Measurements from ENCODE around the gene KRTAP12-3. TPM values are rescaled to one million over a fixed set of nuclear protein-coding genes. Genes with fewer than 3 reads are reported as not detected.

The KRTAP12-3 gene
- total and polyA plus RNA-seq, 4 donors, result not detected

DNA sequence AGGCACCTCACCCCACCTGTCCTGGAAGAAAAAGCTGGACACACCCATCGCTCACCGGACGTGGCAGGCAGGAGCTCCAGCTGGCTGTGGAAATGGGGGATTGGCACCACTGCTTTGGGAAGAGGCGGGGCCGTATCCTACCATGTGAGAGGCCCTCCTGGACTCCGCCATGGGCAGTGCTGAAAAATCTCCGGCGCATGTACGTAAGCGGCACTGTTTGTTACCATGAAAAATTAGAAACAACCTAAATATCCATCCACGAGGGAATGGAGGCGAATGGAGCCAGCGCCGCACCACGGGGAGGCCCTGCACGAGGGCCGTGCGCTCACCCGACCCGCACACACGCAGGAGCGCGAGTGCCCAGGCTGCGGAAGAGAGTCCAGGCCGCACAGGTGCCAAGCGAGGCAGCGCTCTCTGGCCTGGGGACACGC is 42.8 kb upstream of the KRTAP12-3 start:
- ATAC-seq (ENCODE audit: low FRiP score) (no peak), DNase-seq (no peak)
- Histone ChIP-seq H3K4me3 (ENCODE audit: low read length in 2 of 2) (no peak overlapping the region), H3K9me3 (ENCODE audit: control insufficient read depth, low read length) (peaks cover 3% of the 10 kb centered on the region), H3K4me1 (ENCODE audit: control insufficient read depth in 1 of 2, insufficient read depth in 2 of 2, low read length in 2 of 2) (no peaks in the 10 kb centered on the region), H3K27me3 (ENCODE audit: control insufficient read depth in 1 of 2, insufficient read depth in 2 of 2, low read length in 1 of 2) (no peaks in the 10 kb centered on the region), H3K36me3 (ENCODE audit: control insufficient read depth in 1 of 2, insufficient read depth in 2 of 2, low read length in 1 of 2) (no peaks in the 10 kb centered on the region), H3K27ac (ENCODE audit: low read depth in 1 of 2, low read length in 2 of 2) (no peak overlapping the region)
- intact Hi-C loops (cut with DNase I), result no loop called here
- WGBS, 2 donors, result 93% methylated on average over 28 of the region's 28 CpGs

DNA sequence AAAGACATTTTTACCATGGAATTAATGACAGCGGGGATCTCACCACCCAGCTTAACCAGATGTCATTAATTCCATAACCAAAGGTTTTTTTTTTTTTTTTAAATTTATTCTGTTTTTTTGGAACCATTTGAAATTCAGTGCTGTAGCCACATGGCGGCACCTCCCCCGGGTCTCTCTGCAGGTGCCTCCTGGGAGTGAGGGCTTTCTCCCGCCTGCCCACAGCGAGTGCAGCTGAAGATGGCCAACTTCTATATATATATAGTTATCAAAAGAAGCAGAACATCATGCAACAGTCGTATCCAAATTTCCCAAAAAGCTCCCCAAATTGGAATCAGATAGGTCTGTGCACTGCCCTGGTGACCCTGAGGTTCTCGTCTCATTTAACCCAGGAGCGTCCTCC is 42.3 kb upstream of the KRTAP12-3 start:
- Histone ChIP-seq H3K36me3 (ENCODE audit: control insufficient read depth in 1 of 2, insufficient read depth in 2 of 2, low read length in 1 of 2) (no peaks in the 10 kb centered on the region), H3K4me1 (ENCODE audit: control insufficient read depth in 1 of 2, insufficient read depth in 2 of 2, low read length in 2 of 2) (no peaks in the 10 kb centered on the region), H3K4me3 (ENCODE audit: low read length in 2 of 2) (no peak overlapping the region), H3K27ac (ENCODE audit: low read depth in 1 of 2, low read length in 2 of 2) (no peak overlapping the region), H3K27me3 (ENCODE audit: control insufficient read depth in 1 of 2, insufficient read depth in 2 of 2, low read length in 1 of 2) (no peaks in the 10 kb centered on the region), H3K9me3 (ENCODE audit: control insufficient read depth, low read length) (peaks cover 1% of the 10 kb centered on the region)
- ATAC-seq (ENCODE audit: low FRiP score), result no peak
- DNase-seq, result no peak
- intact Hi-C loops (cut with DNase I), result no loop called here
- 86 to 88% methylated on average over 8 of the region's 8 CpGs for WGBS, 2 donors

DNA sequence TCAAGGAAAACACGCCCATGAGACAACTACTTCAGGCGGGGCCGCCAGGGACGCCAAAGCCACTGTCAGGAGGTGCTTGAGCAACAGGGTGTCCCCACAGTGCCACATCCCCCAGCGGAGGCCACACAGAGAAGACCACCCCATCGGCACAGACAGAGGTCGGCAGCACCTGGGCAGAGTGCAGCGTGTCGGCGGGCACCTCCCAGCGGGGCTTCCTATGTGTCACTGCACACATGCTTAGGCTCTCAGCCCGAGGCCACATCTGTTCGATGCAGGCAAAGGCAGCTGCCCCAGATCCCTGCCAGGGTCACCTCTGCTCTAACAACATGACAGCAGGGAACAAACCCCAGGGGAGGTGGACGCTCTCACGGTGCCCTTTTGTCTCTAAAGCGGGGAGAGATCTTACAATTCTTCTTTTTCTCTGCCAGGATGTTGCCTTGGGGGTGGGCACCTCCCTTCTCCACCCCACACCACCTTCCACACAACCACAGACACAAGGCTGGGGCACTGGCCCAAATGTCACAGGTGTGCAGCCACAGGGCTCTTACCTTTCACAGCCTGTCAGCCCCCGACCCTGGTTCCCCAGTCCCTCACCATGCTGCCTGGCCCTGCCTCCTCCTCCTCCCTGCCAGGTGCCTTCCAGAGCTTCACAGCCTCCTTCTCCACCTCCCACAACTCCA is 41.7 kb upstream of the KRTAP12-3 start:
- no peak overlapping the region for H3K27ac ChIP-seq (ENCODE audit: low read depth in 1 of 2, low read length in 2 of 2)
- H3K4me1 ChIP-seq (ENCODE audit: control insufficient read depth in 1 of 2, insufficient read depth in 2 of 2, low read length in 2 of 2), result no peaks in the 10 kb centered on the region
- H3K27me3 ChIP-seq (ENCODE audit: control insufficient read depth in 1 of 2, insufficient read depth in 2 of 2, low read length in 1 of 2), result no peaks in the 10 kb centered on the region
- no peaks in the 10 kb centered on the region for H3K36me3 ChIP-seq (ENCODE audit: control insufficient read depth in 1 of 2, insufficient read depth in 2 of 2, low read length in 1 of 2)
- H3K9me3 ChIP-seq (ENCODE audit: control insufficient read depth, low read length), result no peaks in the 10 kb centered on the region
- DNase-seq, result peak in 1 of 2 donors; percentile 38
- 82 to 83% methylated on average over 17 of the region's 17 CpGs for WGBS, 2 donors
- no peak overlapping the region for H3K4me3 ChIP-seq (ENCODE audit: low read length in 2 of 2)
- ATAC-seq (ENCODE audit: low FRiP score), result no peak
- intact Hi-C loops (cut with DNase I), result no loop called here

DNA sequence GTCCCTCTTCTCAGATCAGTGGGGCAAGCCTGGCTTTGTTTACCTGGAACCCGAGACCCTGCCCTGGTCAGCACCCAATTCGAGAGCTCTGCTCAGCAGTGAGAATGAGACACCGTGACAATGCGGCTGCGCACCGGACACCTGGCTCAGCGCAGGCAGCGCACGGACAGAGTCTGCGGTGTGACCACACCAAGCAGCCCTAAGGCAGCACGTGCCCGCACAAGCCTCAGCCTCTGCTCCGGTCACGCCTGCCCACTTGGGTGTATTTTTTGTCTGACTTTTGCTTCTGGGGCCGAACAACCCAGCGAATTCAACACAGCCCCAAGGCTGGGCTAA is 41.2 kb upstream of the KRTAP12-3 start:
- 84 to 85% methylated on average over 16 of the region's 16 CpGs for WGBS, 2 donors
- no peak for DNase-seq
- H3K4me1 ChIP-seq (ENCODE audit: control insufficient read depth in 1 of 2, insufficient read depth in 2 of 2, low read length in 2 of 2), result no peaks in the 10 kb centered on the region
- intact Hi-C loops (cut with DNase I), result no loop called here
- H3K4me3 ChIP-seq (ENCODE audit: low read length in 2 of 2), result no peak overlapping the region
- H3K27me3 ChIP-seq (ENCODE audit: control insufficient read depth in 1 of 2, insufficient read depth in 2 of 2, low read length in 1 of 2), result no peaks in the 10 kb centered on the region
- H3K9me3 ChIP-seq (ENCODE audit: control insufficient read depth, low read length), result no peaks in the 10 kb centered on the region
- H3K27ac ChIP-seq (ENCODE audit: low read depth in 1 of 2, low read length in 2 of 2), result no peak overlapping the region
- no peak for ATAC-seq (ENCODE audit: low FRiP score)
- no peaks in the 10 kb centered on the region for H3K36me3 ChIP-seq (ENCODE audit: control insufficient read depth in 1 of 2, insufficient read depth in 2 of 2, low read length in 1 of 2)

DNA sequence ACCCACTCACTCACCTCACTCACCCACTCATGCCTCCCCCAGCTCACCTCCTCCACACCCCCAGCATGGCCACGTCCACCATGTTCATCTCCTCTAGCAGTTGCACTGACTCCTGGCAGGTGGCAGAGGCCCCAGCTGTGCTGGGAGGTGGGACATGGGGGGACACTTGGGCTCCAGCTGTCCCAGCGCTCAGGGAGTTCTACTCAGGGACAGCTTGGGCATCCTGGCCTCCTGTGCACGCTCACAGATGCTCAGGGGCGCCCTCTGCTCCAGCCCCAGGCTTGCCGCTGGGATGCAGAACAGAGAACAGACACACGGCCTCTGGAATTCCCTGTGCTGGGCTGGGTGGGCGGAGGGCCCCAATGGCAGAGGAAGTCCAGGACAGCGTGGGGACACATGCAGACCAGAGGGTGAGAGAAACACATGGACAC is 40.6 kb upstream of the KRTAP12-3 start:
- intact Hi-C loops (cut with DNase I), result no loop called here

DNA sequence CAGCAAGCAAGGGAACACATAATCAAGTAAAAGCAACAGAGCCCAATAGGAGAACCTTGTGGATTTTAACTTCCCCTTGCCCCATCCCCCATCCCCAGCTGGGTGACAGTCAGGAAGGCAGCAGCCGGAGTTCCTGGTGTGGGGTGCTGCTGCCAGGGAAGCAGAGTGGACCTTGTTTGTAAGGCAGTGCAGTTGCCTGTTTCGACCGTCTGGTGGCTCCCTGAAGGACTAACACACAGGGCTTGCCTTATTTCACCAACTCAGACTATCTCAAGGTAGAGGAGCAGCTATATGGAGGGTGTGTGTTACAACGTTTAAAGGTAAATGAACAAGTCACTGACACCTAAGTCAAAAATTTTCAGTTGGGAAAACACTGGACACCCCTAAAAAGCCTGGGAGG is 39.2 kb upstream of the KRTAP12-3 start:
- ATAC-seq (ENCODE audit: low FRiP score) (no peak), DNase-seq (peak in 1 of 2 donors; percentile 83)
- Histone ChIP-seq H3K9me3 (ENCODE audit: control insufficient read depth, low read length) (peaks cover 3% of the 10 kb centered on the region), H3K27me3 (ENCODE audit: control insufficient read depth in 1 of 2, insufficient read depth in 2 of 2, low read length in 1 of 2) (no peaks in the 10 kb centered on the region), H3K4me3 (ENCODE audit: low read length in 2 of 2) (no peak overlapping the region), H3K4me1 (ENCODE audit: control insufficient read depth in 1 of 2, insufficient read depth in 2 of 2, low read length in 2 of 2) (no peaks in the 10 kb centered on the region), H3K27ac (ENCODE audit: low read depth in 1 of 2, low read length in 2 of 2) (no peak overlapping the region), H3K36me3 (ENCODE audit: control insufficient read depth in 1 of 2, insufficient read depth in 2 of 2, low read length in 1 of 2) (no peaks in the 10 kb centered on the region)
- intact Hi-C loops (cut with DNase I), result no loop called here
- 37 to 40% methylated on average over 4 of the region's 4 CpGs for WGBS, 2 donors

More for the DNA sequence above, 40.6 kb upstream of the KRTAP12-3 start:
- WGBS, 2 donors, result 68 to 70% methylated on average over 8 of the region's 8 CpGs
- Histone ChIP-seq H3K36me3 (ENCODE audit: control insufficient read depth in 1 of 2, insufficient read depth in 2 of 2, low read length in 1 of 2) (no peaks in the 10 kb centered on the region), H3K9me3 (ENCODE audit: control insufficient read depth, low read length) (no peaks in the 10 kb centered on the region), H3K27ac (ENCODE audit: low read depth in 1 of 2, low read length in 2 of 2) (no peak overlapping the region), H3K4me1 (ENCODE audit: control insufficient read depth in 1 of 2, insufficient read depth in 2 of 2, low read length in 2 of 2) (no peaks in the 10 kb centered on the region), H3K27me3 (ENCODE audit: control insufficient read depth in 1 of 2, insufficient read depth in 2 of 2, low read length in 1 of 2) (no peaks in the 10 kb centered on the region), H3K4me3 (ENCODE audit: low read length in 2 of 2) (no peak overlapping the region)
- ATAC-seq (ENCODE audit: low FRiP score), result no peak
- DNase-seq, result no peak

DNA sequence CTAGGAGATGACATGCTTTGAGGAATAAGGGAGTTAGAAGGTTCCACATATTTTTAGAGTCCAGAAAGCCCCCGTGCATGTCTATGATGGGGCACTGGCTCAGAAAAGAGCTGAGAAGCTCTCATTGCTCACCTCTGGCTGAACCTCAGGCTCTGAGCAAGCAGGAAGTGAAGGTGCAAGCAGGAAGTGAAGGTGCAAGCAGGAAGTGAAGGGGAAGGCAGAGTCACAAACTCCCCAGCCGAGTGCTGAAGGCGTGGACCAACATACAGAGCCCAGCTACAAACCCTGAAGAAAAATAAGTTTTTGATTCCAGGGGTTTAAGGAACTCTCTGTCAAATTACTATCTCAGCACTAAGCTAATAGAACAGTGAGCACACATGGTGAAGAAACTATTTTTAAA is 38.8 kb upstream of the KRTAP12-3 start:
- no peak overlapping the region for H3K4me3 ChIP-seq (ENCODE audit: low read length in 2 of 2)
- DNase-seq (no peak), ATAC-seq (ENCODE audit: low FRiP score) (no peak)
- H3K27ac ChIP-seq (ENCODE audit: low read depth in 1 of 2, low read length in 2 of 2), result no peak overlapping the region
- H3K27me3 ChIP-seq (ENCODE audit: control insufficient read depth in 1 of 2, insufficient read depth in 2 of 2, low read length in 1 of 2), result no peaks in the 10 kb centered on the region
- no peaks in the 10 kb centered on the region for H3K36me3 ChIP-seq (ENCODE audit: control insufficient read depth in 1 of 2, insufficient read depth in 2 of 2, low read length in 1 of 2)
- H3K9me3 ChIP-seq (ENCODE audit: control insufficient read depth, low read length), result peaks cover 3% of the 10 kb centered on the region
- intact Hi-C loops (cut with DNase I), result no loop called here
- 77 to 83% methylated on average over 3 of the region's 3 CpGs for WGBS, 2 donors
- no peaks in the 10 kb centered on the region for H3K4me1 ChIP-seq (ENCODE audit: control insufficient read depth in 1 of 2, insufficient read depth in 2 of 2, low read length in 2 of 2)

DNA sequence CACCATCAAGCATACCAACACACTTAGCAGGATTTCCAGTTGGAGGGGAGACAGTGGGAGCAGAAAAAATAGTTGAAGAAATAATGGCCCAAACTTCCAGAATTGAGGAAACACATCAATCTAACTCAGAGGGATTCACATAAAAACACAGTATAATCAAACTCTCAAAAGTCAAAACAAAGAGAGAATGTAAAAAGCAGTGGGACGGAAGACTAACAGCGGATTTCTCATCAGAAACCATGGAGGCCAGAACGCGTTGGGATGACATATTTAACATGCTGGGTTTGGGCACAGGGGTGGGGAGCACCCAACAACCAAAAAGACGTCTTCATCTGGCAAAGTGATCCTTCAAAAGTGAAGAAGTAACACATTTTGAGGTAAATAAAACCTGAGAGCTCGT is 37.8 kb upstream of the KRTAP12-3 start:
- Histone ChIP-seq H3K4me1 (ENCODE audit: control insufficient read depth in 1 of 2, insufficient read depth in 2 of 2, low read length in 2 of 2) (no peaks in the 10 kb centered on the region), H3K27ac (ENCODE audit: low read depth in 1 of 2, low read length in 2 of 2) (no peak overlapping the region), H3K27me3 (ENCODE audit: control insufficient read depth in 1 of 2, insufficient read depth in 2 of 2, low read length in 1 of 2) (no peaks in the 10 kb centered on the region), H3K36me3 (ENCODE audit: control insufficient read depth in 1 of 2, insufficient read depth in 2 of 2, low read length in 1 of 2) (no peaks in the 10 kb centered on the region), H3K9me3 (ENCODE audit: control insufficient read depth, low read length) (peaks cover 3% of the 10 kb centered on the region), H3K4me3 (ENCODE audit: low read length in 2 of 2) (no peak overlapping the region)
- 86 to 90% methylated on average over 6 of the region's 6 CpGs for WGBS, 2 donors
- intact Hi-C loops (cut with DNase I), result no loop called here
- no peak for ATAC-seq (ENCODE audit: low FRiP score)
- DNase-seq, result no peak

DNA sequence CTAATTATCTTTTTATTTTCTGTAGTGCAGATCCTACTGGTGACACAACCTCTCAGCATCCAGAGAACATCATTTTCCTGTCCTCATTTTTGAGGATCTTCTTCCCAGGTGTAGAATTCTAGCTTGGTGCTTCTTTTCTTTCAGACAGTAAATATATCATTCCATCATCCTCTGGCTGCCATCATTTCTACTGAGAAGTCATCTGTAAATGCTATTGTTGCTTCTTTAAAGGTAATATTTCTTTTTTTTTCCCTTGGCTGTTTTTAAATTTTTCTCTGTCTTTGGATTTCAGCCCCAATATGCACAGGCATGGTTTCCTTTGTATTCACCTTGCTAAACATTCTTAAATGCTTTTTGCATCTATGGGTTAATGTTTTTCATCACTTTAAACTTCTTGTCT is 34.2 kb upstream of the KRTAP12-3 start:
- no peaks in the 10 kb centered on the region for H3K4me1 ChIP-seq (ENCODE audit: control insufficient read depth in 1 of 2, insufficient read depth in 2 of 2, low read length in 2 of 2)
- no peak for DNase-seq
- no peak for ATAC-seq (ENCODE audit: low FRiP score)
- H3K27ac ChIP-seq (ENCODE audit: low read depth in 1 of 2, low read length in 2 of 2), result no peak overlapping the region
- no peaks in the 10 kb centered on the region for H3K36me3 ChIP-seq (ENCODE audit: control insufficient read depth in 1 of 2, insufficient read depth in 2 of 2, low read length in 1 of 2)
- H3K9me3 ChIP-seq (ENCODE audit: control insufficient read depth, low read length), result peaks cover 3% of the 10 kb centered on the region
- intact Hi-C loops (cut with DNase I), result no loop called here
- no peak overlapping the region for H3K4me3 ChIP-seq (ENCODE audit: low read length in 2 of 2)
- H3K27me3 ChIP-seq (ENCODE audit: control insufficient read depth in 1 of 2, insufficient read depth in 2 of 2, low read length in 1 of 2), result no peaks in the 10 kb centered on the region
